ENCODE measurements around the gene MZF1. TPM values are rescaled to one million over a fixed set of nuclear protein-coding genes. Genes with fewer than 3 reads are reported as not detected.

Gene MZF1
- total and polyA plus RNA-seq, 9 of the 15 experiments (the other 6 are each of a cell fraction or from before 2014, with no cell fraction given) = 0.31 to 29.3 (median 11.5) TPM

DNA sequence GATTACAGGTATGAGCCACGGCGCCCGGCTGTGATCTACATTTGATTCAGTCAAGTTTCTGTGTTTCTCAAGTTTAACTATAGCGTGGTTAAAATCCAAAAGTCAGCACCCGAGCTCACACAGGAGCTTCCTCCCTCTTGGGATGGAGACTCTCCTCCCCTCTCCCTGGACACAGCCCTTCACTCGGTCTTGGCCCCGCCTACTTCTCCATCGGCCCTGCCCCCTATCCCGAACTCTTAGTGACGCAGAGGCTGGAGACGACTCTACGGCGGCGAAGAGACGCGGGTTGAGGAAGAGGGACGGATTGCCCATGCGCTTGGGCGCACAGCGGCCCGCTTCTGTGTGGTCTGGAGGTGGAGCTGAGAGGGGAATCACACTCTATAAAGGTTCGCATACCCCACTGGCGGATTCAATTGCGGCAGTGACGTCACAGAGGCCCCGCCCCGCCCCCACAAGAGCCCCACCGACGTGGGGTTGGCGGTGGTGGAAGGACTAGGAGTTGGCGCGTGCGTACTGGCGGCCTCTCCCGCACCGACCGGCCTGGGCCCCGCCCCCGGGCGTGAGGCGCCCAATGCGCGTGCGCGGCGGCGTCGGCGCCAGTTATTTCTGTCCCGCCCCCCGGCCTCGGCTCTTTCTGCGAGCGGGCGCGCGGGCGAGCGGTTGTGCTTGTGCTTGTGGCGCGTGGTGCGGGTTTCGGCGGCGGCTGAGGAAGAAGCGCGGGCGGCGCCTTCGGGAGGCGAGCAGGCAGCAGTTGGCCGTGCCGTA lies 29.1 kb downstream of the MZF1 start, which contains the start of gene TRIM28 (continued):
- TF ChIP-seq, protein P1, sequence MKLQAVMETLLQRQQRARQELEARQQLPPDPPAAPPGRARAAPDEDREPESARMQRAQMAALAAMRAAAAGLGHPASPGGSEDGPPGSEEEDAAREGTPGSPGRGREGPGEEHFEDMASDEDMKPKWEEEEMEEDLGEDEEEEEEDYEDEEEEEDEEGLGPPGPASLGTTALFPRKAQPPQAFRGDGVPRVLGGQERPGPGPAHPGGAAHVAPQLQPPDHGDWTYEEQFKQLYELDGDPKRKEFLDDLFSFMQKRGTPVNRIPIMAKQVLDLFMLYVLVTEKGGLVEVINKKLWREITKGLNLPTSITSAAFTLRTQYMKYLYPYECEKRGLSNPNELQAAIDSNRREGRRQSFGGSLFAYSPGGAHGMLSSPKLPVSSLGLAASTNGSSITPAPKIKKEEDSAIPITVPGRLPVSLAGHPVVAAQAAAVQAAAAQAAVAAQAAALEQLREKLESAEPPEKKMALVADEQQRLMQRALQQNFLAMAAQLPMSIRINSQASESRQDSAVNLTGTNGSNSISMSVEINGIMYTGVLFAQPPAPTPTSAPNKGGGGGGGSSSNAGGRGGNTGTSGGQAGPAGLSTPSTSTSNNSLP (IDR thresholded peaks at IDR 0.05; ENCODE audit: borderline replicate concordance, low read depth, low read length) = peak; percentile 37; the same call in 1 of the 2 replicates
- TF ChIP-seq MXI1 (IDR thresholded peaks at IDR 0.05; ENCODE audit: low read depth, low read length) (peak; percentile 26; the same call in 1 of the 2 replicates), YY1 (IDR thresholded peaks at IDR 0.05; ENCODE audit: borderline replicate concordance in 1 of 3, control insufficient read depth in 1 of 3, extremely low read depth in 1 of 3, insufficient read depth in 3 of 3, insufficient read length in 1 of 3, insufficient replicate concordance in 2 of 3, low read depth in 1 of 3, low read length in 2 of 3) (peak in 2 of 3 experiments; percentile 52 to 69), MAFG (tag; conservative IDR thresholded peaks at IDR 0.05) (no peak), GTF2E2 (tag; IDR thresholded peaks at IDR 0.05) (peak; percentile 73; the same call in 1 of the 2 replicates), SP1 (CRISPR knock-in tag; IDR thresholded peaks at IDR 0.05) (peak; percentile 93), ZNF277 (CRISPR knock-in tag; IDR thresholded peaks at IDR 0.05; ENCODE audit: borderline replicate concordance) (no peak), NR2F6 (CRISPR knock-in tag; IDR thresholded peaks at IDR 0.05) (0 out of 2 replicates have a peak, but pooled peaks have one; percentile 43), ETS1 (conservative IDR thresholded peaks at IDR 0.05; ENCODE audit: control insufficient read depth, low read depth, low read length) (peak; percentile 46; the same call in 1 of the 2 replicates), U2AF2 (optimal IDR thresholded peaks at IDR 0.05; ENCODE audit: low read depth, low read length) (no peak), MAZ (CRISPR knock-in tag; conservative IDR thresholded peaks at IDR 0.05 in 1 of 2, IDR thresholded peaks at IDR 0.05 in 1 of 2) (peak; percentile 75 to 83), SIN3A (IDR thresholded peaks at IDR 0.05; ENCODE audit: borderline replicate concordance in 2 of 2, control insufficient read depth in 1 of 2, low read depth in 2 of 2, low read length in 2 of 2) (0 out of 4 replicates have a peak, but pooled peaks of 1 of the 2 experiments have one; percentile 39), SMARCE1 (IDR thresholded peaks at IDR 0.05) (peak; percentile 44; the same call in 1 of the 2 replicates), MAX (CRISPR knock-in tag; IDR thresholded peaks at IDR 0.05) (peak; percentile 66)
- TF ChIP-seq, protein P2, sequence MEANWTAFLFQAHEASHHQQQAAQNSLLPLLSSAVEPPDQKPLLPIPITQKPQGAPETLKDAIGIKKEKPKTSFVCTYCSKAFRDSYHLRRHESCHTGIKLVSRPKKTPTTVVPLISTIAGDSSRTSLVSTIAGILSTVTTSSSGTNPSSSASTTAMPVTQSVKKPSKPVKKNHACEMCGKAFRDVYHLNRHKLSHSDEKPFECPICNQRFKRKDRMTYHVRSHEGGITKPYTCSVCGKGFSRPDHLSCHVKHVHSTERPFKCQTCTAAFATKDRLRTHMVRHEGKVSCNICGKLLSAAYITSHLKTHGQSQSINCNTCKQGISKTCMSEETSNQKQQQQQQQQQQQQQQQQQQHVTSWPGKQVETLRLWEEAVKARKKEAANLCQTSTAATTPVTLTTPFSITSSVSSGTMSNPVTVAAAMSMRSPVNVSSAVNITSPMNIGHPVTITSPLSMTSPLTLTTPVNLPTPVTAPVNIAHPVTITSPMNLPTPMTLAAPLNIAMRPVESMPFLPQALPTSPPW (CRISPR knock-in tag; IDR thresholded peaks at IDR 0.05) = peak; percentile 85; the same call in 1 of the 2 replicates
- TF ChIP-seq, protein P3, sequence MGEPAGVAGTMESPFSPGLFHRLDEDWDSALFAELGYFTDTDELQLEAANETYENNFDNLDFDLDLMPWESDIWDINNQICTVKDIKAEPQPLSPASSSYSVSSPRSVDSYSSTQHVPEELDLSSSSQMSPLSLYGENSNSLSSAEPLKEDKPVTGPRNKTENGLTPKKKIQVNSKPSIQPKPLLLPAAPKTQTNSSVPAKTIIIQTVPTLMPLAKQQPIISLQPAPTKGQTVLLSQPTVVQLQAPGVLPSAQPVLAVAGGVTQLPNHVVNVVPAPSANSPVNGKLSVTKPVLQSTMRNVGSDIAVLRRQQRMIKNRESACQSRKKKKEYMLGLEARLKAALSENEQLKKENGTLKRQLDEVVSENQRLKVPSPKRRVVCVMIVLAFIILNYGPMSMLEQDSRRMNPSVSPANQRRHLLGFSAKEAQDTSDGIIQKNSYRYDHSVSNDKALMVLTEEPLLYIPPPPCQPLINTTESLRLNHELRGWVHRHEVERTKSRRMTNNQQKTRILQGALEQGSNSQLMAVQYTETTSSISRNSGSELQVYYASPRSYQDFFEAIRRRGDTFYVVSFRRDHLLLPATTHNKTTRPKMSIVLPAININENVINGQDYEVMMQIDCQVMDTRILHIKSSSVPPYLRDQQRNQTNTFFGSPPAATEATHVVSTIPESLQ (CRISPR knock-in tag; IDR thresholded peaks at IDR 0.05) = no peak

Data from K562 (cell line).